Putamen (tissue), 1 donor: ENCODE measurements around the gene GALNT13.
"Not testable (repeated sequence)": the region's sequence is repeated elsewhere in the genome, so short reads cannot be mapped to it uniquely, and the experiment has no call there.

Experiments used
- DNase-seq: peaks from one replicate; pipeline ENCODE4 v3.0.0-alpha.2; 2016; ENCODE audit warnings: low spot score

GALNT13 gene

GRCh38 chr2:154408786-154409185, 537.1 kb downstream of the GALNT13 start:
- no peak for DNase-seq

- DNase-seq, result no peak
Observed at GRCh38 chr2:154422251-154422650, 550.5 kb downstream of the GALNT13 start.

- DNase-seq, result no peak
Observed at GRCh38 chr2:154425994-154426393, 554.3 kb downstream of the GALNT13 start.

GRCh38 chr2:154427453-154427852, 555.7 kb downstream of the GALNT13 start:
- no peak for DNase-seq

GRCh38 chr2:154428022-154428421, 556.3 kb downstream of the GALNT13 start:
- no peak for DNase-seq

GRCh38 chr2:154433010-154433409, 561.3 kb downstream of the GALNT13 start:
- DNase-seq, result no peak

GRCh38 chr2:154437104-154437503, 565.4 kb downstream of the GALNT13 start:
- no peak for DNase-seq

- DNase-seq, result no peak
Observed at GRCh38 chr2:154439156-154439555, 567.4 kb downstream of the GALNT13 start.

GRCh38 chr2:154443919-154444318, 572.2 kb downstream of the GALNT13 start:
- no peak for DNase-seq

- DNase-seq, result no peak
Observed at GRCh38 chr2:154446324-154446723, 574.6 kb downstream of the GALNT13 start.

GRCh38 chr2:154447727-154448418, 576.2 kb downstream of the GALNT13 start:
- no peak for DNase-seq

GRCh38 chr2:154449951-154450658, 578.4 kb downstream of the GALNT13 start:
- no peak for DNase-seq

GRCh38 chr2:154452471-154452870, 580.7 kb downstream of the GALNT13 start:
- DNase-seq, result no peak

GRCh38 chr2:154452906-154453493, 581.3 kb downstream of the GALNT13 start:
- DNase-seq, result no peak

- DNase-seq, result no peak
Observed at GRCh38 chr2:154455166-154455565, 583.4 kb downstream of the GALNT13 start.

GRCh38 chr2:154455866-154456265, 584.1 kb downstream of the GALNT13 start:
- DNase-seq, result no peak

GRCh38 chr2:154457286-154457685, 585.6 kb downstream of the GALNT13 start:
- no peak for DNase-seq

GRCh38 chr2:154459286-154459685, 587.6 kb downstream of the GALNT13 start:
- no peak for DNase-seq

GRCh38 chr2:154462634-154463033, 590.9 kb downstream of the GALNT13 start:
- DNase-seq, result no peak

- DNase-seq, result no peak
Observed at GRCh38 chr2:154466226-154466625, 594.5 kb downstream of the GALNT13 start.

- DNase-seq, result no peak
Observed at GRCh38 chr2:154470376-154470775, 598.7 kb downstream of the GALNT13 start.

GRCh38 chr2:154471492-154471891, 599.8 kb downstream of the GALNT13 start:
- not testable (repeated sequence) for DNase-seq

GRCh38 chr2:154477319-154477718, 605.6 kb downstream of the GALNT13 start:
- DNase-seq, result no peak
